K562 (cell line): Measurements from ENCODE around the gene IL17A. TPM values are rescaled to one million over a fixed set of nuclear protein-coding genes. Genes with fewer than 3 reads are reported as not detected.

ENCODE experiments used
- ATAC-seq: fragments of 200-7000 bp; cut with Tn5 transposase; 3 replicates; pipeline ENCODE4 v1.9.1; 2020; ENCODE audit warnings: moderate library complexity
- BruUV-seq: library from RNA; stranded (reverse); fragments of 400-500 nt; replicated peaks from 2 replicates; lab custom pipeline; 2021; lab: Mats Ljungman, UMichigan
- CTCF ChIA-PET: fragments of 300-600 bp; formaldehyde crosslinking; extraction: SDS; loops from one replicate; lab custom pipeline; 2021; ENCODE audit warnings: low intra/inter-chr PET ratio; lab: Yijun Ruan, JAX
- POLR2A ChIA-PET: fragments of 300-600, 350-650 bp; sonication (Branson Sonifier 250); formaldehyde crosslinking; extraction: SDS; loops from one replicate; lab custom pipeline; 2021; ENCODE audit warnings: antibody characterized with exemption, inconsistent platforms; lab: Yijun Ruan, JAX
- DNase-seq, 4 experiments: peaks; one replicate each; pipeline versions ENCODE4 v3.0.0 to v3.0.0-alpha.2; 2011 to 2018; ENCODE audit warnings: low spot score in 3 of 4, mixed read lengths in 3 of 4; ENCODE audit errors: extremely low read depth in 1 of 4
- FAIRE-seq: peaks from 2 replicates; lab custom pipeline; 2011; peaks lifted over from hg19 to GRCh38; lab: Jason Lieb, UNC
- H2AFZ ChIP-seq: 2 replicates; pipeline ENCODE4 v1.6.0; 2011; ENCODE audit warnings: low read depth, low read length, control low read depth, inconsistent platforms
- H3K27ac ChIP-seq: fragments of 200-600 bp; 3 replicates; pipeline ENCODE4 v1.8.0; 2011; ENCODE audit warnings: low read depth, mild to moderate bottlenecking, control low read depth, inconsistent platforms, low read length, moderate library complexity, mixed read lengths; ENCODE audit errors: extremely low read depth
- H3K27me3 ChIP-seq, 2 experiments: fragments of 300-600 bp in 1 of 2; 2 replicates in 1 of 2; 3 replicates in 1 of 2; pipeline versions ENCODE4 v1.6.0 to v1.8.0; 2011; ENCODE audit warnings: inconsistent platforms in 2 of 2, low read length in 2 of 2, mild to moderate bottlenecking in 1 of 2, mixed read lengths in 1 of 2, moderate library complexity in 1 of 2; ENCODE audit not compliant: control insufficient read depth in 2 of 2, insufficient read depth in 2 of 2
- H3K36me3 ChIP-seq: fragments of 300-600 bp; 3 replicates; pipeline ENCODE4 v1.8.0; 2011; ENCODE audit warnings: mild to moderate bottlenecking, low read length, inconsistent platforms; ENCODE audit not compliant: control insufficient read depth, insufficient read depth
- H3K4me1 ChIP-seq, 2 experiments: fragments of 200-600 bp in 1 of 2; replicated peaks in 1 of 2; 2 replicates in 1 of 2; 3 replicates in 1 of 2; pipeline versions ENCODE4 v1.5.1 to v1.8.0; 2011; ENCODE audit warnings: inconsistent platforms in 2 of 2, low read length in 2 of 2, mild to moderate bottlenecking in 1 of 2, mixed read lengths in 1 of 2, moderate library complexity in 1 of 2; ENCODE audit not compliant: control insufficient read depth in 2 of 2, insufficient read depth in 2 of 2
- H3K4me2 ChIP-seq: 2 replicates; pipeline ENCODE4 v1.6.1; 2011; ENCODE audit warnings: low read length, control low read depth, inconsistent platforms, mixed read lengths; ENCODE audit not compliant: insufficient read depth
- H3K4me3 ChIP-seq: fragments of 200-600 bp; sonication (generic), shearing (Covaris generic); 2 replicates; pipeline ENCODE4 v1.5.1; 2016; ENCODE audit warnings: control low read depth, inconsistent platforms
- H3K79me2 ChIP-seq: fragments of 200-600 bp; 3 replicates; pipeline ENCODE4 v1.8.0; 2011; ENCODE audit warnings: low read length, inconsistent platforms; ENCODE audit not compliant: control insufficient read depth, insufficient read depth
- H3K9ac ChIP-seq, 2 experiments: 2 replicates each; pipeline versions ENCODE4 v1.6.0 to v1.6.1; 2011; ENCODE audit warnings: low read depth in 2 of 2, low read length in 2 of 2, control low read depth in 1 of 2, inconsistent platforms in 1 of 2, mild to moderate bottlenecking in 1 of 2, mixed read lengths in 1 of 2; ENCODE audit not compliant: insufficient read depth in 1 of 2
- H3K9me1 ChIP-seq: one replicate; pipeline ENCODE4 v1.6.0; 2011; ENCODE audit warnings: inconsistent platforms, mild to moderate bottlenecking, low read length, moderate library complexity; ENCODE audit not compliant: control insufficient read depth, insufficient read depth
- H3K9me3 ChIP-seq: replicated peaks from 2 replicates; pipeline ENCODE4 v1.5.1; 2011; ENCODE audit warnings: low read depth, low read length, inconsistent platforms; ENCODE audit not compliant: control insufficient read depth, insufficient read depth
- H4K20me1 ChIP-seq: replicated peaks from 2 replicates; pipeline ENCODE4 v1.6.1; 2011; ENCODE audit warnings: low read length, inconsistent platforms, mixed read lengths; ENCODE audit not compliant: control insufficient read depth, insufficient read depth
- EP400 ChIP-seq: fragments of 450-650 bp; IDR thresholded peaks from 2 replicates; pipeline ENCODE4 v1.6.1; 2017; ENCODE audit warnings: antibody characterized with exemption, mild to moderate bottlenecking, moderate library complexity
- MAFF ChIP-seq: IDR thresholded peaks from 2 replicates; pipeline ENCODE4 v1.6.1; 2012; ENCODE audit warnings: low read length, improper control_type of control experiment
- MIER1 ChIP-seq: fragments of 450-650 bp; IDR thresholded peaks from 2 replicates; pipeline ENCODE4 v1.6.1; 2016; ENCODE audit warnings: antibody characterized with exemption, mild to moderate bottlenecking, low read depth
- NR3C1 ChIP-seq: sonication (generic); formaldehyde crosslinking; IDR thresholded peaks from 2 replicates; pipeline ENCODE4 v1.8.1; 2022; ENCODE audit warnings: missing genetic modification reagents
- PHF8 ChIP-seq: fragments of 200-600 bp; sonication (generic); IDR thresholded peaks from 2 replicates; pipeline ENCODE4 v1.6.1; 2012; ENCODE audit warnings: mixed run types, mild to moderate bottlenecking, inconsistent platforms, low read length, moderate library complexity, borderline replicate concordance
- PYGO2 ChIP-seq: fragments of 450-650 bp; IDR thresholded peaks from 2 replicates; pipeline ENCODE4 v1.6.1; 2016; ENCODE audit warnings: mild to moderate bottlenecking, missing genetic modification characterization, moderate library complexity, missing compliant biosample characterization
- SRSF9 ChIP-seq: fragments of 200-400 bp; formaldehyde crosslinking; IDR thresholded peaks from 2 replicates; pipeline ENCODE4 v1.6.1; 2017; ENCODE audit warnings: low read depth, low read length, borderline replicate concordance
- TEAD4 ChIP-seq, 2 experiments: sonication (generic) in 1 of 2; formaldehyde crosslinking in 1 of 2; IDR thresholded peaks; 2 replicates each; pipeline versions ENCODE4 v1.6.1 to v1.8.0; 2012 to 2022; ENCODE audit warnings: borderline replicate concordance in 1 of 2, inconsistent platforms in 1 of 2, low read length in 1 of 2, mild to moderate bottlenecking in 1 of 2, missing genetic modification reagents in 1 of 2
- ZFX ChIP-seq: sonication (generic); formaldehyde crosslinking; IDR thresholded peaks from 2 replicates; pipeline ENCODE4 v1.8.0; 2022; ENCODE audit warnings: mild to moderate bottlenecking, missing genetic modification reagents, moderate library complexity
- ZNF3 ChIP-seq: fragments of 250-450 bp; sonication (Bioruptor Pico); IDR thresholded peaks from 2 replicates; pipeline ENCODE4 v1.5.0; 2021; ENCODE audit warnings: mild to moderate bottlenecking, moderate library complexity
- ZNF431 ChIP-seq: sonication (generic); formaldehyde crosslinking; IDR thresholded peaks from 2 replicates; pipeline ENCODE4 v1.8.0; 2022; ENCODE audit warnings: mild to moderate bottlenecking, missing genetic modification reagents
- ZNF436 ChIP-seq: fragments of 250-450, 450-650 bp; sonication (Bioruptor Pico); formaldehyde crosslinking; IDR thresholded peaks from 2 replicates; pipeline ENCODE4 v1.7.0; 2020; ENCODE audit warnings: mild to moderate bottlenecking
- WGBS: fragments of 100-300 bp; shearing (Covaris generic); methylation state at CpG from one replicate; pipeline ENCODE4 v1.1.6; 2016; ENCODE audit warnings: low coverage, mixed read lengths; ENCODE audit not compliant: insufficient coverage; ENCODE audit errors: missing lambda C conversion rate; 5-methylcytosine and 5-hydroxymethylcytosine counted together
- in situ Hi-C: fragments of 300-500 bp; cut with MboI; formaldehyde crosslinking; loops from 4 replicates; pipeline ENCODE4 v1.15.0; 2018; ENCODE audit warnings: inconsistent platforms, mixed read lengths
- intact Hi-C: fragments of 100-400 bp; cut with micrococcal nuclease; formaldehyde crosslinking; loops from 2 replicates; pipeline ENCODE4 v1.14.2; 2022
- polyA plus RNA-seq, 8 experiments: library from polyadenylated mRNA; depleted of rRNA in 4 of 8; stranded (reverse) in 5 of 8; unstranded in 3 of 8; fragments of >200 nt; fragmentation: Nextera tagmentation in 2 of 8; fragmentation: Illumina TruSeq in 1 of 8; extraction: Ambion mirVana in 2 of 8; extraction: Trizol in 1 of 8; gene quantifications; 2 replicates each; pipeline versions ENCODE4 v1.2.1 to v1.2.3, GENCODE V29; 2011 to 2014; ENCODE audit warnings: inconsistent platforms in 1 of 8, missing spikeins in 1 of 8
- total RNA-seq, 7 experiments: library from RNA; depleted of rRNA in 6 of 7; stranded (reverse); fragments of >200 nt in 6 of 7; fragmentation: Illumina TruSeq in 2 of 7; extraction: Trizol in 2 of 7; gene quantifications; 2 replicates each; pipeline versions ENCODE4 v1.2.1 to v1.2.3, GENCODE V29; 2011 to 2021; ENCODE audit warnings: low replicate concordance in 1 of 7
- TF ChIP-seq, protein P1 (sequence below): sonication (generic); formaldehyde crosslinking; IDR thresholded peaks from 2 replicates; pipeline ENCODE4 v1.8.0; 2022; ENCODE audit warnings: mild to moderate bottlenecking, missing genetic modification reagents

Gene IL17A
- total and polyA plus RNA-seq, 9 of the 15 experiments (the other 6 are each of a cell fraction or from before 2014, with no cell fraction given) = not detected

- TF ChIP-seq, protein P1, sequence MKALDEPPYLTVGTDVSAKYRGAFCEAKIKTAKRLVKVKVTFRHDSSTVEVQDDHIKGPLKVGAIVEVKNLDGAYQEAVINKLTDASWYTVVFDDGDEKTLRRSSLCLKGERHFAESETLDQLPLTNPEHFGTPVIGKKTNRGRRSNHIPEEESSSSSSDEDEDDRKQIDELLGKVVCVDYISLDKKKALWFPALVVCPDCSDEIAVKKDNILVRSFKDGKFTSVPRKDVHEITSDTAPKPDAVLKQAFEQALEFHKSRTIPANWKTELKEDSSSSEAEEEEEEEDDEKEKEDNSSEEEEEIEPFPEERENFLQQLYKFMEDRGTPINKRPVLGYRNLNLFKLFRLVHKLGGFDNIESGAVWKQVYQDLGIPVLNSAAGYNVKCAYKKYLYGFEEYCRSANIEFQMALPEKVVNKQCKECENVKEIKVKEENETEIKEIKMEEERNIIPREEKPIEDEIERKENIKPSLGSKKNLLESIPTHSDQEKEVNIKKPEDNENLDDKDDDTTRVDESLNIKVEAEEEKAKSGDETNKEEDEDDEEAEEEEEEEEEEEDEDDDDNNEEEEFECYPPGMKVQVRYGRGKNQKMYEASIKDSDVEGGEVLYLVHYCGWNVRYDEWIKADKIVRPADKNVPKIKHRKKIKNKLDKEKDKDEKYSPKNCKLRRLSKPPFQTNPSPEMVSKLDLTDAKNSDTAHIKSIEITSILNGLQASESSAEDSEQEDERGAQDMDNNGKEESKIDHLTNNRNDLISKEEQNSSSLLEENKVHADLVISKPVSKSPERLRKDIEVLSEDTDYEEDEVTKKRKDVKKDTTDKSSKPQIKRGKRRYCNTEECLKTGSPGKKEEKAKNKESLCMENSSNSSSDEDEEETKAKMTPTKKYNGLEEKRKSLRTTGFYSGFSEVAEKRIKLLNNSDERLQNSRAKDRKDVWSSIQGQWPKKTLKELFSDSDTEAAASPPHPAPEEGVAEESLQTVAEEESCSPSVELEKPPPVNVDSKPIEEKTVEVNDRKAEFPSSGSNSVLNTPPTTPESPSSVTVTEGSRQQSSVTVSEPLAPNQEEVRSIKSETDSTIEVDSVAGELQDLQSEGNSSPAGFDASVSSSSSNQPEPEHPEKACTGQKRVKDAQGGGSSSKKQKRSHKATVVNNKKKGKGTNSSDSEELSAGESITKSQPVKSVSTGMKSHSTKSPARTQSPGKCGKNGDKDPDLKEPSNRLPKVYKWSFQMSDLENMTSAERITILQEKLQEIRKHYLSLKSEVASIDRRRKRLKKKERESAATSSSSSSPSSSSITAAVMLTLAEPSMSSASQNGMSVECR (CRISPR knock-in tag) = no peak
These were observed 8.2 kb upstream of the IL17A start (continued) for GRCh38 chr6:52177961-52178360.

GRCh38 chr6:52180787-52181558, 5.2 kb upstream of the IL17A start:
- Histone ChIP-seq H3K4me1 (no peaks in the 10 kb centered on the region), H3K9me1 (no peaks in the 10 kb centered on the region), H4K20me1 (no peaks in the 10 kb centered on the region), H3K27ac (no peak overlapping the region), H2AFZ (no peak overlapping the region), H3K36me3 (no peaks in the 10 kb centered on the region), H3K79me2 (no peaks in the 10 kb centered on the region), H3K27me3 (no peaks in the 10 kb centered on the region), H3K9ac (no peak overlapping the region), H3K4me2 (no peak overlapping the region), H3K9me3 (no peaks in the 10 kb centered on the region), H3K4me3 (no peak overlapping the region)
- WGBS = 0% methylated on average over 5 of the region's 5 CpGs
- POLR2A ChIA-PET = no interaction called here
- intact Hi-C loops (no loop called here), in situ Hi-C loops (no loop called here)
- CTCF ChIA-PET = no interaction called here
- no TSS peak for BruUV-seq
- no peak for FAIRE-seq
- no peak for DNase-seq
- TF ChIP-seq ZFX (CRISPR knock-in tag) (no peak), SRSF9 (no peak), ZNF436 (CRISPR knock-in tag) (no peak), PYGO2 (tag) (no peak), MAFF (no peak), ZNF3 (CRISPR knock-in tag) (no peak), ZNF431 (no peak), NR3C1 (no peak), EP400 (no peak), MIER1 (no peak), TEAD4 (IDR thresholded peaks at IDR 0.05; ENCODE audit: low read length) (no peak), TEAD4 (CRISPR knock-in tag; IDR thresholded peaks at IDR 0.05; ENCODE audit: borderline replicate concordance) (no peak), PHF8 (no peak)
- ATAC-seq = no peak
